Motor neuron (in vitro differentiated cells): ENCODE results near the gene C1R. TPM values are rescaled to one million over a fixed set of nuclear protein-coding genes. Genes with fewer than 3 reads are reported as not detected.

Experiments used
- ATAC-seq, 8 experiments: fragments of 200-7000 bp; cut with Tn5 transposase; replicated peaks in 6 of 8; 2 replicates each; pipeline ENCODE4 v1.8.0; 2021; ENCODE audit warnings: mild to moderate bottlenecking in 8 of 8, moderate library complexity in 8 of 8
- H3K27ac ChIP-seq, 2 donors: fragments of 250-450 bp; sonication (Bioruptor Pico); 2 replicates each; pipeline ENCODE4 v1.9.0; 2021; ENCODE audit warnings: antibody characterized with exemption in 2 of 2, mild to moderate bottlenecking in 2 of 2, moderate library complexity in 1 of 2
- H3K4me1 ChIP-seq, 2 donors: fragments of 250-450 bp; sonication (Bioruptor Pico); replicated peaks in 1 of 2; 2 replicates each; pipeline ENCODE4 v1.6.1; 2021; ENCODE audit warnings: antibody characterized with exemption in 2 of 2, mild to moderate bottlenecking in 2 of 2, moderate library complexity in 1 of 2
- H3K4me3 ChIP-seq, 5 donors: fragments of 250-450 bp; sonication (Bioruptor Pico); 2 replicates each; pipeline ENCODE4 v1.9.0; 2021; ENCODE audit warnings: antibody characterized with exemption in 5 of 5, mild to moderate bottlenecking in 5 of 5, moderate library complexity in 4 of 5
- WGBS, 10 experiments: fragments of 450-650 bp; shearing (Covaris generic); methylation state at CpG; one replicate each; pipeline ENCODE4 v1.0.0; 2022; 5-methylcytosine and 5-hydroxymethylcytosine counted together
- in situ Hi-C, 9 experiments: fragments of 400-800 bp; cut with MboI; loops; one replicate each; pipeline ENCODE4 v1.15.0; 2021; ENCODE audit warnings: low sequenced_read_pairs in 9 of 9, low pct_unique_long_range_greater_than_20kb in 2 of 9; ENCODE audit not compliant: unreplicated experiment in 9 of 9
- total RNA-seq, 8 experiments: library from RNA; unstranded; fragments of 300-600 nt; gene quantifications; 2 replicates each; pipeline versions ENCODE4 v1.2.3 to v1.2.4, GENCODE V29; 2022

Gene C1R
- total RNA-seq, result 100 to 1,000 TPM in 1 of 8 experiments, 10 to 100 TPM in 3, 1 to 10 TPM in 3, under 1 TPM in 1; 0.79 to 747 (median 6.4) TPM

GRCh38 chr12:7092229-7092985 is at the start of gene C1R:
Gene C1R (minus strand): TSS chr12:7092445. CDS start chr12:7092388, 57 bp downstream.
- in situ Hi-C loops, result no loop called here
- H3K4me1 ChIP-seq, result peaks cover 10 to 12% of the 10 kb centered on the region in 2 donors
- 0 to 75% (median 36%) methylated on average over 1 to 8 of the region's 16 CpGs; no CpG with 5 or more reads in 2 of the 10 experiments for WGBS, 10 experiments
- peak; percentile 58 to 80 (median 67) for ATAC-seq
- H3K4me3 ChIP-seq, result no peak within 1 kb of the TSS
- no peak within 1 kb of the TSS for H3K27ac ChIP-seq

- WGBS, 10 experiments, result 67 to 100% (median 89%) methylated on average over 2 to 5 of the region's 7 CpGs; no CpG with 5 or more reads in 4 of the 10 experiments
- in situ Hi-C loops, result no loop called here
- Histone ChIP-seq H3K4me1 (no peaks in the 10 kb centered on the region), H3K27ac (no peak overlapping the region), H3K4me3 (no peak overlapping the region)
- no peak for ATAC-seq
Measured at GRCh38 chr12:7141351-7142005, 49.2 kb upstream of the C1R start.

- Histone ChIP-seq H3K4me3 (no peak overlapping the region), H3K27ac (no peak overlapping the region), H3K4me1 (no peaks in the 10 kb centered on the region)
- 60 to 100% (median 100%) methylated on average over 1 to 2 of the region's 2 CpGs for WGBS, 10 experiments
- ATAC-seq, result peak in 3 of 8 experiments; percentile 32 to 60 (median 41)
- in situ Hi-C loops, result no loop called here
Measured at GRCh38 chr12:7139200-7139599, 47.0 kb upstream of the C1R start.

GRCh38 chr12:7137908-7138307 is 45.7 kb upstream of the C1R start:
- WGBS, 10 experiments, result 67 to 100% (median 94%) methylated on average over 1 to 3 of the region's 4 CpGs; no CpG with 5 or more reads in 6 of the 10 experiments

GRCh38 chr12:7136676-7137075 is 44.4 kb upstream of the C1R start:
- WGBS, 10 experiments, result 90 to 100% methylated on average over 2 of the region's 3 CpGs; no CpG with 5 or more reads in 8 of the 10 experiments
- no peak overlapping the region for H3K4me3 ChIP-seq
- ATAC-seq, result no peak
- in situ Hi-C loops, result no loop called here
- H3K4me1 ChIP-seq, result peaks cover 10% of the 10 kb centered on the region in 2 donors
- H3K27ac ChIP-seq, result no peak overlapping the region

More at GRCh38 chr12:7137908-7138307, 45.7 kb upstream of the C1R start:
- in situ Hi-C loops, result no loop called here
- ATAC-seq, result no peak
- Histone ChIP-seq H3K4me1 (no peaks in the 10 kb centered on the region), H3K4me3 (no peak overlapping the region), H3K27ac (no peak overlapping the region)

- no peak for ATAC-seq
- in situ Hi-C loops, result no loop called here
- Histone ChIP-seq H3K4me3 (no peak overlapping the region), H3K27ac (no peak overlapping the region), H3K4me1 (peaks cover 12% of the 10 kb centered on the region in 2 donors)
- 80 to 100% (median 93%) methylated on average over 1 to 4 of the region's 7 CpGs; no CpG with 5 or more reads in 3 of the 10 experiments for WGBS, 10 experiments
Measured at GRCh38 chr12:7136071-7136470, 43.8 kb upstream of the C1R start.

GRCh38 chr12:7134396-7135166 is 42.3 kb upstream of the C1R start:
- Histone ChIP-seq H3K27ac (no peak overlapping the region), H3K4me3 (no peak overlapping the region), H3K4me1 (peaks cover 12% of the 10 kb centered on the region in 2 donors)
- in situ Hi-C loops, result no loop called here
- no peak for ATAC-seq
- WGBS, 10 experiments, result 50 to 100% (median 87%) methylated on average over 1 to 6 of the region's 12 CpGs; no CpG with 5 or more reads in 3 of the 10 experiments

- in situ Hi-C loops, result no loop called here
- H3K4me1 ChIP-seq, result peaks cover 16 to 17% of the 10 kb centered on the region in 2 donors
- 4 to 71% (median 57%) methylated on average over 1 to 6 of the region's 7 CpGs; no CpG with 5 or more reads in 5 of the 10 experiments for WGBS, 10 experiments
- peak overlapping the region; percentile 69 to 98 (median 92) for H3K4me3 ChIP-seq
- peak in 1 of 8 experiments; percentile 1 for ATAC-seq
- H3K27ac ChIP-seq, result peak overlapping the region in 1 of 2 donors; percentile 83
Measured at GRCh38 chr12:7131502-7131866, 39.2 kb upstream of the C1R start.

GRCh38 chr12:7130701-7131501 is 38.7 kb upstream of the C1R start:
- WGBS, 10 experiments, result 0 to 8% (median 3%) methylated on average over 2 to 14 of the region's 32 CpGs; no CpG with 5 or more reads in 6 of the 10 experiments
- peak overlapping the region; percentile 63 to 83 for H3K27ac ChIP-seq
- in situ Hi-C loops, result no loop called here
- peak; percentile 21 to 66 (median 61) for ATAC-seq
- peak overlapping the region; percentile 69 to 98 (median 92) for H3K4me3 ChIP-seq
- peaks cover 16 to 17% of the 10 kb centered on the region in 2 donors for H3K4me1 ChIP-seq

- in situ Hi-C loops, result no loop called here
- H3K4me1 ChIP-seq, result peaks cover 16 to 17% of the 10 kb centered on the region in 2 donors
- peak within 1 kb of the TSS; percentile 69 to 98 (median 92) for H3K4me3 ChIP-seq
- WGBS, 10 experiments, result 0% methylated on average over 4 of the region's 40 CpGs; no CpG with 5 or more reads in 9 of the 10 experiments
- ATAC-seq, result peak; percentile 58 to 89 (median 84)
- peak within 1 kb of the TSS; percentile 63 to 83 for H3K27ac ChIP-seq
Measured at GRCh38 chr12:7129872-7130691, 37.8 kb upstream of the C1R start, which contains the start of gene CLSTN3. Gene CLSTN3 (plus strand): TSS chr12:7130371. CDS start chr12:7130649, 278 bp downstream.

- 0 to 100% (median 42%) methylated on average over 1 to 9 of the region's 19 CpGs; no CpG with 5 or more reads in 4 of the 10 experiments for WGBS, 10 experiments
- peak overlapping the region; percentile 63 to 83 for H3K27ac ChIP-seq
- ATAC-seq, result peak in 3 of 8 experiments; percentile 1 to 7 (median 4)
- H3K4me1 ChIP-seq, result peaks cover 17 to 20% of the 10 kb centered on the region in 2 donors
- H3K4me3 ChIP-seq, result peak overlapping the region; percentile 69 to 98 (median 92)
- in situ Hi-C loops, result no loop called here
Measured at GRCh38 chr12:7129287-7129871, 37.1 kb upstream of the C1R start.
